ENCODE measurements around the gene KRT8. TPM values are rescaled to one million over a fixed set of nuclear protein-coding genes. Genes with fewer than 3 reads are reported as not detected.

KRT8 gene
- total RNA-seq, 1 donor from 2014 or later, result 0.25 TPM

DNA sequence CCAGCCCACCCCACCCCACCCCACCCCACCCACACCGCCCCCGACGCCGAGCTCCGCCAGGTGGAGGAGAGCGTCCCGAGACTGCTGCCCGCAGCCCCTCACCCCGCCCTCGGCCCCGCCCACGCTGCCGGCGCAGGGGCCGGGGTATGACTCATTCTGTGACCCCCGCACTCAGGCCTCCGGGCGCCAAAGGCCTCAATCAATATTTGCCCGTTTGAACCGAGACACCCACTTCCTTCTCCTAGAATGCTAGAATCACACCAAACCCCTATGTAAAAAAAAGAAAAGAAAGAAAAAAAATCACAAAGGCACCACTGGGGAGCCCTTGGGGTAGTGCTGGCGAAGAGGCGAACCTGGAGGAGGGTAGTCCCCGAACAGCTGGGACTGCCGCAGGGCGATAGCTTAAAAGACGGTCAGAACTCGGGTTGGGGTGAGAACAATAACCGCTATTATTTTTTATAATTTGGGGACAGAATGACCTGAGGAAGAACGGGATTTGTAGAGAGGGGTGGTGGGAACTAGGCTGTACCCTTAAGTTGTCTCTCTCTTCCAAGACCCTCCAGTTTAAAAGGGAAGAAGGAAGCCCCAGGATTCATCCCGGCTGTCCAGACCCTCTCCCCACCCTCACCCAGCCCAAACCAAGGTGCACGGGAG, 894 bp downstream of the KRT8 start:
- intact Hi-C loops (cut with micrococcal nuclease), result no loop called here
- peak overlapping the region; percentile 46 for H3K27ac Mint-ChIP-seq
- H3K4me3 Mint-ChIP-seq (ENCODE audit: low read depth), result peak overlapping the region; percentile 18
- DNase-seq (ENCODE audit: low spot score), result peak; percentile 18
- H3K4me1 Mint-ChIP-seq (ENCODE audit: low read depth), result peaks cover 3% of the 10 kb centered on the region
- no peaks in the 10 kb centered on the region for H3K9me3 Mint-ChIP-seq
- H3K36me3 Mint-ChIP-seq (ENCODE audit: low read depth), result no peaks in the 10 kb centered on the region
- H3K27me3 Mint-ChIP-seq (ENCODE audit: low read depth), result peaks cover 6% of the 10 kb centered on the region

DNA sequence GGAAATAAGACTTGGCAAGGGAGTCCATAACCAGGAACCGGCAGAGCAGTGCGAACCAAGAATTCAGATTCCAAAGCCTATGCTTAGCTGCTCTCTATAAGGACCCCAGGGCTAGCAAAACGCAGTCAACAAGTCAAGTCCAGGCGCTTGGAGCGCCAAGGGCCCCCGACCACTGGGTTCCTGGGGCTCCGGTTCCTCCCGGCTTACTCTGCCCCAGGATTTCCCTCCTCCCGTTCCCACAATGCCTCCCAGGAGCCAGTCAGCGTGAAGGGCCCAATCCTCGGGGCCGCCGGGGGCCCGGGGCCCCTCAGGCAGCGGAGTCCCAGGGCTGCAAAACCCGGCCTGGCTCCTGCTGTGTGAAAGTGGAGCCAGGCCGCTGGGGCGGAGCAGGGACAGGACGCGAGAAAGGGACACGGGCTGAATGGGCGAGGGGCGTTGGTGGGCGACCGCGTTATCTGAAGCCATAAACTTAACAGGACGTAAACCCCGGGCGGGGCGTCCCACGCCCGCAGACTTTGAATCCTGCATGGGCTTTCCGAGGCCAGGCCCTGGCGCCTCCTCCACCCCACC, 1.5 kb downstream of the KRT8 start:
- no peak overlapping the region for H3K4me3 Mint-ChIP-seq (ENCODE audit: low read depth)
- no peak overlapping the region for H3K27ac Mint-ChIP-seq
- H3K9me3 Mint-ChIP-seq, result no peaks in the 10 kb centered on the region
- peaks cover 3% of the 10 kb centered on the region for H3K4me1 Mint-ChIP-seq (ENCODE audit: low read depth)
- intact Hi-C loops (cut with micrococcal nuclease), result no loop called here
- peak; percentile 12 for DNase-seq (ENCODE audit: low spot score)
- no peaks in the 10 kb centered on the region for H3K36me3 Mint-ChIP-seq (ENCODE audit: low read depth)
- H3K27me3 Mint-ChIP-seq (ENCODE audit: low read depth), result peaks cover 4% of the 10 kb centered on the region

DNA sequence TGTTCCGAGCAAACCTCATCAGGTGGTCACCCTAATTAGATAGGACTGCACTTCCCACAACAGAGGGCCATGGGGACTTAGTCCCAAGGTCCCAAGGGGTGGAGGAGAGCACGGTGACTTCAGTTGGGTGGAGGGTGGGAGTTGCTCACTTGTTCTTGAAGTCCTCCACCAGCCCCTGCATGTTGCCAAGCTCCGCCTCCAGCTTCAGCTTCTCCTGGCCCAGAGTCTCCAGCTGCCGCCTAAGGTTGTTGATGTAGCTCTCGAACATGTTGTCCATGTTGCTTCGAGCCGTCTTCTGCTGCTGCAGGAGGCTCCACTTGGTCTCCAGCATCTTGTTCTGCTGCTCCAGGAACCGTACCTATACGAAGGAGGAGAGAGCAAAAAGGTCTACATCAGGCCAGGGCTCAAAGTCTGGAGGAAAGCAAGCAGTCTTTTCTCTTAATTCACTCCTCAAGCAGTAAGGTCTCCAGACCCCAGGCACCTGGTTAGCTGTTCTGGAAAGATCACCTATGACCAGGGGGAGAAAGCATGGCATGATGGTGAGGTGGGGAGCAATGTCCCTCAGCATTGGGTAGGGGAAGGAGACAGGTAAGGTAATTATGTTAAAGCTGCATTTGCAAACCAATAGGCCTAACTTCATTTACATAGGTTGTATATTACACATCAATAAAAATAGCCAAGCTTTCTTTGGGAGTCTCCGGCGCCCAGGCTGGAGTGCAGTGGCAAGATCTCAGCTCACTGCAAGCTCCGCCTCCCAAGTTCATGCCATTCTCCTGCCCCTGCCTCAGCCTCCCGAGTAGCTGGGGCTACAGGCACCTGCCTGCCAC, 2.9 kb downstream of the KRT8 start:
- Mint-ChIP-seq H3K36me3 (ENCODE audit: low read depth) (no peaks in the 10 kb centered on the region), H3K4me1 (ENCODE audit: low read depth) (peaks cover 3% of the 10 kb centered on the region), H3K27me3 (ENCODE audit: low read depth) (peaks cover 3% of the 10 kb centered on the region), H3K27ac (no peak overlapping the region), H3K4me3 (ENCODE audit: low read depth) (no peak overlapping the region), H3K9me3 (no peaks in the 10 kb centered on the region)
- intact Hi-C loops (cut with micrococcal nuclease), result no loop called here
- no peak for DNase-seq (ENCODE audit: low spot score)

DNA sequence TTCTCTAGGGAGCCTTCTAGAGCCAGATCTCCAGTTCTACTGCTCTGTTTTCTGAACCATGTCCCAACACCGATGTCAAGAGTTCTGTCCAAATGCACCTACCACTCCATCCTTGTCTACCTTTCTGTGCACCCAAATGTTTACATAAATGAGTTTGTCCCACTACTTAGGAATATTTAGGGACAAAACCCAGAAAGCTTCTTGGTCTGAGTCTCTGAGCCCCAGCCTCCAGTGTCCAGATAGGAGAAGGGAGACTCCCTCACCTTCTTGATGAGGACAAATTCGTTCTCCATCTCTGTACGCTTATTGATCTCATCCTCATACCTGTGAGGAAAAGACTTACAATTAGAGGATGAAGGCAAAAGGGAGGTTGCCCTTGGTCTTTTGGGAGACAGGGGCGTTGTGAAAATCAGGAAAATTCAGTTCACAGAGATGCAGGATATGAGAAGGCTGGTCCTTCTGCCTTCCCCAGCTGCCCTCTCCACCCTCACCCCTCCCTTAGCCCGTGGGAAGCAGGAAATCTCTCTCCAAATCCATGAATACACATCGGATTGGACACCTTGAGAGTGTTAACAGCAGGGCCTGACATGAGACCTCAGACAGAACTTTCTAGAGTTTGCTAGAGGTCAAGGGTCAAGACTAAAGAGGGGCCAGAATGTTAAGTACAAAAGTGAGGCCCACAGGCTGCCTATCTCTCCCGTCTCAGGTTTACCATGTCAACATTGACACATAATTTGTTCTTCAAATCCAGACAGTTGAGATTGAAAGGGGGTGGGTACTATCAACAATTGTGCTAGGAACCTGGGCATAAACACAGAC, 3.8 kb downstream of the KRT8 start:
- no peaks in the 10 kb centered on the region for H3K36me3 Mint-ChIP-seq (ENCODE audit: low read depth)

DNA sequence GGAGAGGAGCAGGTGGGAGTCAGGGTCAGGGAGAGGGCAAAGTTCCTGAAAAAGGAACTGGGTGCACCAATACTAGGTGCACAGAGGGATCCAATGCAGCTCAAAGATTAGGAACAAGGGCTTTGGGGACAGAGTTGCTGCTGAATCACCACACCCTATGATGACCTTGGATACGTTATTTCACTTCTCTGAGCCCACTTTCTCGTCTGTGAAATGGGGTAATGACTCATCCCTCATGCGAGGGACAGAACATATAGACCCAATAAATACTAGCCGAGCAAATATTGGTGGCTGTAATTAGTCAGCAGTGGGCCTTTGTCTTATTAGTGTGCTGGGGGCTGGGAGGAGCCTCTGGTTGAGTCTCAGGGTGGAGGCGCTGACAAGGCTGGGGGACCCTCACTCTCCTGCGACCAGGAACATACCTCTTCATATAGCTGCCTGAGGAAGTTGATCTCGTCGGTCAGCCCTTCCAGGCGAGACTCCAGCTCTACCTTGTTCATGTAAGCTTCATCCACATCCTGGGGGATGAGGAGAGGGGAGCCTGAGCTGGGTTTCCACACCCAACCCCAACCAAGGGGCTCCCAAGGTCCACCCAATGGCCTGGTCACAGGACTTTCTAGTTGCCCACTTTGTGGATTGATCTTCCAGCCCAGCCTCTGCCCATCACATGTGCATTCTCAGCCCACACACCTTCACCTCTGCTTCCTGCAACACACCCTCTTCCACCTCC, 4.5 kb downstream of the KRT8 start:
- DNase-seq (ENCODE audit: low spot score), result no peak
- Mint-ChIP-seq H3K27ac (no peak overlapping the region), H3K4me3 (ENCODE audit: low read depth) (no peak overlapping the region), H3K27me3 (ENCODE audit: low read depth) (peaks cover 3% of the 10 kb centered on the region), H3K36me3 (ENCODE audit: low read depth) (no peaks in the 10 kb centered on the region), H3K9me3 (no peaks in the 10 kb centered on the region), H3K4me1 (ENCODE audit: low read depth) (peaks cover 3% of the 10 kb centered on the region)
- intact Hi-C loops (cut with micrococcal nuclease), result no loop called here

More for the DNA sequence above, 3.8 kb downstream of the KRT8 start:
- peaks cover 3% of the 10 kb centered on the region for H3K4me1 Mint-ChIP-seq (ENCODE audit: low read depth)
- DNase-seq (ENCODE audit: low spot score), result no peak
- H3K27ac Mint-ChIP-seq, result no peak overlapping the region
- peaks cover 3% of the 10 kb centered on the region for H3K27me3 Mint-ChIP-seq (ENCODE audit: low read depth)
- intact Hi-C loops (cut with micrococcal nuclease), result no loop called here
- H3K9me3 Mint-ChIP-seq, result no peaks in the 10 kb centered on the region
- H3K4me3 Mint-ChIP-seq (ENCODE audit: low read depth), result no peak overlapping the region

DNA sequence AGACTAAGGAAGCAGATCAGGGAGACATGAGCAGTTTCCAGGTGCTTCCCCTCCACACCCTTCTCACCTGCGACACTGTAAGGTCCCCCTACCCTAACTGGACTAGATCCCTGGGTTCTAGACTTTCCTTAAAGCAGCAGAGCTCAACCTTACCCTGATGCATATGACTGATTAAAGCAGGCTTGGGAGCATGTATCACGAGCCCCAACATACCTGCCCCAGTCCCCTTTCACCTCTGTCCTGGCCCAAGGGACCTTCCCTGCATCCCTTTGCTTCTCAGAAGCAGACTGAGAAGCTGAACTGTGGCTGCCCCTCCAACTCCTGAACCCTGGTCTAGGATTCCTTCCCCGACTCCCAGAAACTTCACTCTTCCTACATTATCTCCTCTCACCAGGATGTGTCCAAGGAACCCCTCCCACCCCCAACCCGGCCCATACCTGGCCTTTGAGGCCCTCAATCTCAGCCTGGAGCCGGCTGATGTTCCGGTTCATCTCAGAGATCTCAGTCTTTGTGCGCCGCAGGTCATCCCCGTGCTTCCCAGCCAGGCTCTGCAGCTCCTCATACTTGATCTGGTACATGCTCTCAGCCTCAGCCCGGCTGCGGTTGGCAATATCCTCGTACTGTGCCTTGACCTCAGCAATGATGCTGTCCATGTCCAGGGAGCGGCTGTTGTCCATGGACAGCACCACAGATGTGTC, 5.4 kb downstream of the KRT8 start:
- Mint-ChIP-seq H3K4me3 (ENCODE audit: low read depth) (no peak overlapping the region), H3K27ac (no peak overlapping the region), H3K9me3 (no peaks in the 10 kb centered on the region), H3K4me1 (ENCODE audit: low read depth) (peaks cover 3% of the 10 kb centered on the region), H3K36me3 (ENCODE audit: low read depth) (no peaks in the 10 kb centered on the region), H3K27me3 (ENCODE audit: low read depth) (peaks cover 3% of the 10 kb centered on the region)
- intact Hi-C loops (cut with micrococcal nuclease), result no loop called here
- no peak for DNase-seq (ENCODE audit: low spot score)

DNA sequence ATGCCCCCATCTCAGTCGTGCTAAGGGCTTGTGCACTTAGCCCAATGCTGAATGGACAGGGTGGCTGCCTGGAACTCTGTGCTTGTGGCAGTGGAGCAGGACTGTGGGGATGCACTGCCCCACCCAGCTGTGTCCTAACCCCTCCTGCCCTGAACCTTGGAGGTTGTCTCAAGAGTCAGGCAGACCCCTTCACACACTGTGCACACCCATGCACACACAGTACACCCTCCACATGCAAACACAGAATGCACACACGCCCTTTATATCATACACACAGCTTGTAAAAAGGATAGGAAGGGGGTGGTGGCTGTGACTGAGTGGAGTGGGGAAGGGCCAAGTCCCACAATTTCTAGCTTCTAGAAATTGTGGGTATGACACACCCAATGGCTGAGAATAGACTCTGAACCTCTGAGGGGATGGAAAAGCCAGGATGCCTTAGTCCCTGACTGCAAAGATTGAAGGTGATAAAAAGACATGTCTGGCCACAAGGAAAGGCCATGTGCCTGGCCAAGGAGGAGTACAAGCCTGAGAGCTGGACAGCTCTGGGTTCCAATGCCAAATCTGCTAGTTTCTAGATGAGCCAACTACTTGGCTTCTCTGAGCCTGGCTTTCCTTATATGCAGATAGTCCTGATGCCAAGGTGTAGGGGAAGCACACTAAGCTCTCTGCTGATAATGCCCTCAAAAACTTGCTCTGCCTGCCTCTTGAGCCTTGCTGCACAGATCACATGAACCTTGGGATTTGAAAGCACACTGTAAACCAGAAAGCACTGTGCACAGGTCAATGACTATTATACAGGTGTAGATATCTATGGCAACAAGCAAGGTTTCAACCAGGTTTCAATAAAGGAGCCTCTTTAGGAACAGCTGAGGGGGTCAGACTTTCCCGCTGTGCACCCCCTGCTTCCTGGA, 8.4 kb downstream of the KRT8 start:
- Mint-ChIP-seq H3K4me1 (ENCODE audit: low read depth) (no peaks in the 10 kb centered on the region), H3K27me3 (ENCODE audit: low read depth) (peaks cover 3% of the 10 kb centered on the region)

DNA sequence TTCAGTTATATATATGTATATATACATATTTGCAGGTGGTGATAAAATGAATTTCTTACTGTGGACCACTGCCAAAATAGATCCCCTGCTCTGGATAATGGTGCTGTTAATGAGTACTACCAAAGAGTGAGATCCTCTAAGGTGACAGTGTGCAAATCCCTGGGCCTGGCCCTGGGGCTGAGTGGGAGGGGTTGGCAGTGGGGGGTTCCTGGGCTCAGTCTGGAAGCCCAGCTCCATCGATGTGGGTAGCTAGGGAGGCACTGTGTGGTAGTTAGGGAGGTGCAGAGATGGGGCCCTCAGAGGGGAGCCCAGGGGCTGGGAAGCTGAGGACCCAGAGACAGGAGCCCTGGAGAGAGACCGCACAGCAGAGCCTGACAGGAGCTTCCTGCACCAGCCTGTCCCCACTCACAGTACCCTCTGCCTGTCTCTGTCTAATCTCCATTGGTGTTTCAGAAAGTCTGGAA, 9.1 kb downstream of the KRT8 start:
- Mint-ChIP-seq H3K9me3 (no peaks in the 10 kb centered on the region), H3K4me1 (ENCODE audit: low read depth) (no peaks in the 10 kb centered on the region), H3K27ac (no peak overlapping the region), H3K27me3 (ENCODE audit: low read depth) (peaks cover under 1% of the 10 kb centered on the region), H3K36me3 (ENCODE audit: low read depth) (no peaks in the 10 kb centered on the region), H3K4me3 (ENCODE audit: low read depth) (no peak overlapping the region)
- DNase-seq (ENCODE audit: low spot score), result no peak
- intact Hi-C loops (cut with micrococcal nuclease), result no loop called here

More for the DNA sequence above, 8.4 kb downstream of the KRT8 start:
- H3K9me3 Mint-ChIP-seq, result no peaks in the 10 kb centered on the region
- H3K36me3 Mint-ChIP-seq (ENCODE audit: low read depth), result no peaks in the 10 kb centered on the region
- intact Hi-C loops (cut with micrococcal nuclease), result no loop called here
- H3K4me3 Mint-ChIP-seq (ENCODE audit: low read depth), result no peak overlapping the region
- no peak for DNase-seq (ENCODE audit: low spot score)
- H3K27ac Mint-ChIP-seq, result no peak overlapping the region

DNA sequence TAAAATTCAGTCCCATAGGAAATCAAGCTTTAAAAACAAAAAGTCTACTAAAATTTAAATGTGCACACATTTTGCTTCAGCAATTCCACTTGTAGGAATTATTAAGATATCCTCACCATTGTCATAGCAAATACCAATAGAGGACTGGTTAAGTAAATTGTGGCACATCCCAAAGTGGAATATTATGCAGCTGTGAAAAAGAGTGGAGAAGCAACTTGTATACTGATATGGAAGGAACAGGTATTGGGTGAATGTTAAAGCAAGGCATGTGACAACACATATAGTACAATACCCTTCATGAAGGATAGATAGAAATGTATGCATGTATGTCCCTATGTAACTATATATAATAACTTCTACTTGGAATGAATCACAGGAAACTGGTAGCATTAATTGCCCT, 11.9 kb downstream of the KRT8 start:
- Mint-ChIP-seq H3K27me3 (ENCODE audit: low read depth) (no peaks in the 10 kb centered on the region), H3K36me3 (ENCODE audit: low read depth) (no peaks in the 10 kb centered on the region), H3K9me3 (no peaks in the 10 kb centered on the region), H3K27ac (no peak overlapping the region), H3K4me3 (ENCODE audit: low read depth) (no peak overlapping the region), H3K4me1 (ENCODE audit: low read depth) (no peaks in the 10 kb centered on the region)
- DNase-seq (ENCODE audit: low spot score), result no peak
- intact Hi-C loops (cut with micrococcal nuclease), result no loop called here

DNA sequence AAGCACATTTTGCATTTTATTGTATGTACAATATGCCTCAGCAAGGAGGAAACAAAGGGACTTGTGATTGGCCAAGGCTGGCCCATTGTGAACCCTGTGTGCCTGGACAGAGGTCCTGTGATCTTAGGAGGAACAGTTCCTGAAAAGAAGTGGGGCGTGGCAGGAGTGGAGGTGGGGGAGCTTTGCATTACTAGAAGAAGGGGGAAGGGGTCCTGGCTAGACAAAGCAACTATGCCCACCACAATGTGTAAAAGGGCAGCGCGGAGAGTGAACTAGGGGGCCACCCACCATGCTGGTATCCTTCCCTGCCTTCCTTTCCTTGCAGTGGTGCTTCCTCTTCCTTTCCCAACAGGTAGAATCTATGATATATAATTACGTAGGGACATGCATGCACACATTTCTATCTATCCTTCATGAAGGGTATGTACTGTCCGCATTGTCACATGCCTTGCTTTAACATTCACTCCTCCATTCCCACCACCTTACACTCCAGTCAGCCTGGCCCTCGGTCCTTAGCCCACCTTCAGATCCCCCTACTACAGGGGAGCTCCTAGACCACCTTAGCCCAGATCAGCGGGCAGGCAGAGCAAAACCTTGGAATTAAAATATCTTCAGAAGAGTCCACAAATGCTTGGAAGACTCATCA, 12.5 kb downstream of the KRT8 start:
- Mint-ChIP-seq H3K4me1 (ENCODE audit: low read depth) (no peaks in the 10 kb centered on the region), H3K27ac (no peak overlapping the region), H3K9me3 (no peaks in the 10 kb centered on the region), H3K4me3 (ENCODE audit: low read depth) (no peak overlapping the region), H3K27me3 (ENCODE audit: low read depth) (no peaks in the 10 kb centered on the region), H3K36me3 (ENCODE audit: low read depth) (no peaks in the 10 kb centered on the region)
- intact Hi-C loops (cut with micrococcal nuclease), result no loop called here
- no peak for DNase-seq (ENCODE audit: low spot score)

DNA sequence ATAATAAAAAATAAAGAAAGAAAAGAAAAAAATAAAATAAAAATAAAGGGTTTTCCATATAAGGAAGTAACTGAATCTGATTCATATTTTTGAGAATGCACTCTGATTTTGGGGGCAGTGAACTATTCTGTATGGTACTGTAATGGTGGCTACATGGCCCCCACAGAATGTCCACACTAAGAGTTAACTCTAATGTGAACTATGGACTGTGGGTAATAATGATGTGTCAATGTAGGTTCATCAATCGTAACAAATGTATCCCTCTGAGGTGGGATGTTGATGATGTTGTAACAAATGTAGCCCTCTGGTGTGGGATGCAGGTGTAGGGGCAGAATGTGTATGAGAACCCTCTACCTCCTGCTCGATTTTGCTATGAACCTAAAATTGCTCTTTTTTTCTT, 13.8 kb downstream of the KRT8 start:
- DNase-seq (ENCODE audit: low spot score), result no peak
- Mint-ChIP-seq H3K27me3 (ENCODE audit: low read depth) (no peaks in the 10 kb centered on the region), H3K9me3 (no peaks in the 10 kb centered on the region), H3K4me1 (ENCODE audit: low read depth) (no peaks in the 10 kb centered on the region), H3K36me3 (ENCODE audit: low read depth) (no peaks in the 10 kb centered on the region), H3K27ac (no peak overlapping the region), H3K4me3 (ENCODE audit: low read depth) (no peak overlapping the region)
- intact Hi-C loops (cut with micrococcal nuclease), result no loop called here

Measured in activated T-helper 2 cell treated with anti-CD3 and anti-CD28 coated beads, Interferon-gamma antibody, Interleukin-2, Interleukin-4, amounts not matched to agents 10 μg/mL and 5 μg/mL and 100 μg/mL, durations not matched to agents 14 hours and 24 hours and 36 hours (primary cell).